ENCODE results near the gene TNFRSF19.

TNFRSF19 gene

GRCh38 chr13:23615395-23616081 is 45.3 kb downstream of the TNFRSF19 start:
- no peak for TF ChIP-seq CTCF (IDR thresholded peaks at IDR 0.05; ENCODE audit: low read length)
- Histone ChIP-seq H3K9me2 (ENCODE audit: low read depth, low read length) (no peaks in the 10 kb centered on the region), H3K27ac (ENCODE audit: low read depth, low read length, poor library complexity, severe bottlenecking) (no peak overlapping the region), H3K27me3 (ENCODE audit: insufficient read depth, low read length) (no peaks in the 10 kb centered on the region), H3K79me2 (ENCODE audit: insufficient read depth, low read length) (no peaks in the 10 kb centered on the region), H3K9ac (ENCODE audit: low read length) (no peak overlapping the region), H2AFZ (ENCODE audit: low read length) (no peak overlapping the region), H3K4me3 (ENCODE audit: low read depth, low read length, poor library complexity, severe bottlenecking) (no peak overlapping the region), H3K4me1 (ENCODE audit: insufficient read depth, low read length, severe bottlenecking) (no peaks in the 10 kb centered on the region), H3K4me2 (ENCODE audit: low read length) (no peak overlapping the region), H4K20me1 (ENCODE audit: insufficient read depth, low read length) (no peaks in the 10 kb centered on the region), H3K36me3 (ENCODE audit: insufficient read depth, low read length) (no peaks in the 10 kb centered on the region), H3K9me3 (ENCODE audit: low read length) (no peaks in the 10 kb centered on the region), H3F3A (ENCODE audit: insufficient read depth, low read length) (no peaks in the 10 kb centered on the region)

- Histone ChIP-seq H3K4me1 (ENCODE audit: insufficient read depth, low read length, severe bottlenecking) (no peaks in the 10 kb centered on the region), H3K4me3 (ENCODE audit: low read depth, low read length, poor library complexity, severe bottlenecking) (no peak overlapping the region), H3K9ac (ENCODE audit: low read length) (no peak overlapping the region), H3K27me3 (ENCODE audit: insufficient read depth, low read length) (no peaks in the 10 kb centered on the region), H3K9me3 (ENCODE audit: low read length) (no peaks in the 10 kb centered on the region), H3F3A (ENCODE audit: insufficient read depth, low read length) (no peaks in the 10 kb centered on the region), H3K36me3 (ENCODE audit: insufficient read depth, low read length) (no peaks in the 10 kb centered on the region), H3K9me2 (ENCODE audit: low read depth, low read length) (no peaks in the 10 kb centered on the region), H4K20me1 (ENCODE audit: insufficient read depth, low read length) (no peaks in the 10 kb centered on the region), H3K27ac (ENCODE audit: low read depth, low read length, poor library complexity, severe bottlenecking) (no peak overlapping the region), H3K4me2 (ENCODE audit: low read length) (no peak overlapping the region), H2AFZ (ENCODE audit: low read length) (no peak overlapping the region), H3K79me2 (ENCODE audit: insufficient read depth, low read length) (no peaks in the 10 kb centered on the region)
- TF ChIP-seq EZH2 (IDR thresholded peaks at IDR 0.05; ENCODE audit: borderline replicate concordance, low read length) (no peak), CTCF (IDR thresholded peaks at IDR 0.05; ENCODE audit: low read length) (no peak)
Measured at GRCh38 chr13:23616228-23616627, 46.0 kb downstream of the TNFRSF19 start.

GRCh38 chr13:23617551-23618024 is 47.4 kb downstream of the TNFRSF19 start:
- TF ChIP-seq CTCF (IDR thresholded peaks at IDR 0.05; ENCODE audit: low read length) (no peak), EZH2 (IDR thresholded peaks at IDR 0.05; ENCODE audit: borderline replicate concordance, low read length) (no peak)
- Histone ChIP-seq H3K27ac (ENCODE audit: low read depth, low read length, poor library complexity, severe bottlenecking) (no peak overlapping the region), H3K9me2 (ENCODE audit: low read depth, low read length) (no peaks in the 10 kb centered on the region), H4K20me1 (ENCODE audit: insufficient read depth, low read length) (no peaks in the 10 kb centered on the region), H3K9ac (ENCODE audit: low read length) (no peak overlapping the region), H3K79me2 (ENCODE audit: insufficient read depth, low read length) (no peaks in the 10 kb centered on the region), H3K9me3 (ENCODE audit: low read length) (no peaks in the 10 kb centered on the region), H3K4me3 (ENCODE audit: low read depth, low read length, poor library complexity, severe bottlenecking) (no peak overlapping the region), H3K36me3 (ENCODE audit: insufficient read depth, low read length) (no peaks in the 10 kb centered on the region), H3K4me1 (ENCODE audit: insufficient read depth, low read length, severe bottlenecking) (no peaks in the 10 kb centered on the region), H3K27me3 (ENCODE audit: insufficient read depth, low read length) (no peaks in the 10 kb centered on the region), H3K4me2 (ENCODE audit: low read length) (no peak overlapping the region), H3F3A (ENCODE audit: insufficient read depth, low read length) (no peaks in the 10 kb centered on the region), H2AFZ (ENCODE audit: low read length) (no peak overlapping the region)
